A549 (cell line): ENCODE data around the gene KCNH3. TPM values are rescaled to one million over a fixed set of nuclear protein-coding genes. Genes with fewer than 3 reads are reported as not detected.

Experiments used
- ATAC-seq, 2 experiments: fragments of 200-7000 bp in 1 of 2; fragments of >200 bp in 1 of 2; cut with Nextera tagmentation in 1 of 2; cut with Tn5 transposase in 1 of 2; 3 replicates each; pipeline versions ENCODE4 v1.8.0 to v1.9.1; 2018 to 2020; ENCODE audit warnings: mild to moderate bottlenecking in 1 of 2, moderate library complexity in 1 of 2
- CTCF ChIA-PET: fragments of 300-600 bp; sonication (Branson Sonifier 250); formaldehyde crosslinking; extraction: SDS; loops from one replicate; lab custom pipeline; 2021; ENCODE audit warnings: antibody characterized with exemption, inconsistent platforms; lab: Yijun Ruan, JAX
- POLR2A ChIA-PET: fragments of 350-600 bp; formaldehyde crosslinking; extraction: SDS; loops from one replicate; lab custom pipeline; 2021; ENCODE audit warnings: antibody characterized with exemption, inconsistent platforms; lab: Yijun Ruan, JAX
- DNase-seq, 2 experiments: peaks; one replicate each; pipeline versions ENCODE4 v3.0.0 to v3.0.0-alpha.2; 2011 to 2016; ENCODE audit warnings: low read depth in 1 of 2, low spot score in 1 of 2
- FAIRE-seq: peaks from 2 replicates; lab custom pipeline; 2011; peaks lifted over from hg19 to GRCh38; lab: Jason Lieb, UNC
- H3K27ac ChIP-seq, 2 experiments: fragments of >200 bp; sonication (Bioruptor Twin); formaldehyde crosslinking; 3 replicates each; pipeline ENCODE4 v1.5.1; 2016 to 2017
- H3K4me1 ChIP-seq: fragments of >200 bp; sonication (Bioruptor Twin); formaldehyde crosslinking; 3 replicates; pipeline ENCODE4 v1.6.1; 2016
- H3K4me2 ChIP-seq: fragments of >200 bp; sonication (Bioruptor Twin); formaldehyde crosslinking; 3 replicates; pipeline ENCODE4 v1.6.1; 2016
- H3K4me3 ChIP-seq: fragments of >200 bp; sonication (Bioruptor Twin); formaldehyde crosslinking; 3 replicates; pipeline ENCODE4 v1.5.1; 2016
- H3K9me3 ChIP-seq: fragments of >200 bp; sonication (Bioruptor Twin); formaldehyde crosslinking; 3 replicates; pipeline ENCODE4 v1.6.1; 2016
- BHLHE40 ChIP-seq: IDR thresholded peaks from 2 replicates; pipeline ENCODE4 v1.6.1; 2012; ENCODE audit warnings: low read depth, low read length, inconsistent platforms
- CBX2 ChIP-seq: fragments of 200-600 bp; sonication (generic); IDR thresholded peaks from 2 replicates; pipeline ENCODE4 v1.6.1; 2016; ENCODE audit warnings: low read depth, mild to moderate bottlenecking, borderline replicate concordance
- EHMT2 ChIP-seq: fragments of 200-600 bp; sonication (generic); IDR thresholded peaks from 2 replicates; pipeline ENCODE4 v1.6.1; 2016; ENCODE audit warnings: antibody characterized with exemption, low read depth, mild to moderate bottlenecking, moderate library complexity
- EP300 ChIP-seq, 2 experiments: fragments of >200 bp; sonication (Bioruptor Twin); formaldehyde crosslinking; IDR thresholded peaks; 2 replicates in 1 of 2; 3 replicates in 1 of 2; pipeline ENCODE4 v1.6.1; 2016 to 2017
- FOSB ChIP-seq: fragments of 250-450 bp; sonication (Bioruptor Pico); IDR thresholded peaks from 2 replicates; pipeline ENCODE4 v1.5.0; 2020; ENCODE audit warnings: mild to moderate bottlenecking, moderate library complexity
- GATA3 ChIP-seq: IDR thresholded peaks from 2 replicates; pipeline ENCODE4 v1.6.1; 2012; ENCODE audit warnings: borderline replicate concordance
- JUN ChIP-seq, 2 experiments: fragments of >200 bp; sonication (Bioruptor Twin); formaldehyde crosslinking; IDR thresholded peaks; 2 replicates in 1 of 2; 3 replicates in 1 of 2; pipeline ENCODE4 v1.6.1; 2016 to 2017
- JUNB ChIP-seq: fragments of >200 bp; sonication (Bioruptor Twin); formaldehyde crosslinking; IDR thresholded peaks from 2 replicates; pipeline ENCODE4 v1.6.1; 2016
- KDM1A ChIP-seq: fragments of 200-600 bp; sonication (generic); IDR thresholded peaks from 2 replicates; pipeline ENCODE4 v1.6.1; 2016; ENCODE audit warnings: low read depth, mild to moderate bottlenecking
- KDM5A ChIP-seq: fragments of 200-600 bp; sonication (generic); IDR thresholded peaks from 2 replicates; pipeline ENCODE4 v1.6.1; 2016; ENCODE audit warnings: antibody characterized with exemption, mild to moderate bottlenecking
- MAFK ChIP-seq: fragments of 450-650 bp; IDR thresholded peaks from 2 replicates; pipeline ENCODE4 v1.6.1; 2014; ENCODE audit not compliant: partially characterized antibody
- MAZ ChIP-seq: fragments of 150-350 bp; IDR thresholded peaks from 2 replicates; pipeline ENCODE4 v1.6.1; 2014; ENCODE audit warnings: antibody characterized with exemption, low read depth, low read length, borderline replicate concordance
- NPAS2 ChIP-seq: fragments of 250-450 bp; sonication (Bioruptor Pico); IDR thresholded peaks from 2 replicates; pipeline ENCODE4 v1.8.0; 2022; ENCODE audit warnings: mild to moderate bottlenecking, moderate library complexity, borderline replicate concordance
- PHF8 ChIP-seq: fragments of 200-600 bp; sonication (generic); IDR thresholded peaks from 2 replicates; pipeline ENCODE4 v1.6.1; 2016; ENCODE audit warnings: low read depth, mild to moderate bottlenecking, antibody characterized with exemption, moderate library complexity, borderline replicate concordance
- RCOR1 ChIP-seq: fragments of 150-350 bp; IDR thresholded peaks from 2 replicates; pipeline ENCODE4 v1.6.1; 2014; ENCODE audit warnings: antibody characterized with exemption, low read length, low read depth
- RFX5 ChIP-seq: fragments of 450-650 bp; IDR thresholded peaks from 2 replicates; pipeline ENCODE4 v1.7.1; 2014; ENCODE audit warnings: antibody characterized with exemption, mild to moderate bottlenecking, moderate library complexity
- SMC3 ChIP-seq: fragments of >200 bp; sonication (Bioruptor Twin); formaldehyde crosslinking; IDR thresholded peaks from 3 replicates; pipeline ENCODE4 v1.6.1; 2018; ENCODE audit warnings: inconsistent platforms
- ZFP36 ChIP-seq: fragments of 450-650 bp; IDR thresholded peaks from 2 replicates; pipeline ENCODE4 v1.6.1; 2014; ENCODE audit warnings: borderline replicate concordance; ENCODE audit not compliant: partially characterized antibody
- WGBS: methylation state at CpG from one replicate; pipeline ENCODE4 v1.1.6; 2017; ENCODE audit errors: missing lambda C conversion rate; 5-methylcytosine and 5-hydroxymethylcytosine counted together
- polyA plus RNA-seq, 4 experiments: library from polyadenylated mRNA; depleted of rRNA in 3 of 4; stranded (reverse); fragments of >200 nt; fragmentation: RNase III in 1 of 4; extraction: RNeasy Plus Mini Kit Qiagen cat#74134 plus additional on column Dnase treatment in 1 of 4; gene quantifications; 2 replicates in 3 of 4; 3 replicates in 1 of 4; pipeline ENCODE4 v1.2.3, GENCODE V29; 2011 to 2017
- TF ChIP-seq, protein P1 (sequence below): fragments of 450-650 bp; IDR thresholded peaks from 2 replicates; pipeline ENCODE4 v1.6.1; 2014; ENCODE audit warnings: antibody characterized with exemption
- TF ChIP-seq, protein P2 (sequence below): fragments of 250-450 bp; sonication (Bioruptor Pico); IDR thresholded peaks from 2 replicates; pipeline ENCODE4 v1.5.0; 2020; ENCODE audit warnings: low read depth, mild to moderate bottlenecking, moderate library complexity
- TF ChIP-seq, protein P3 (sequence below): fragments of >200 bp; sonication (Bioruptor Twin); formaldehyde crosslinking; IDR thresholded peaks from 2 replicates; pipeline ENCODE4 v1.6.1; 2016
- TF ChIP-seq, protein P4 (sequence below): fragments of 200-600 bp; sonication (generic); IDR thresholded peaks from 2 replicates; pipeline ENCODE4 v1.6.1; 2016; ENCODE audit warnings: antibody characterized with exemption, mild to moderate bottlenecking, moderate library complexity

KCNH3 gene
- polyA plus RNA-seq, 2 of the 4 experiments (the other 2 are of a cell fraction) = 1.0 to 2.2 TPM

DNA sequence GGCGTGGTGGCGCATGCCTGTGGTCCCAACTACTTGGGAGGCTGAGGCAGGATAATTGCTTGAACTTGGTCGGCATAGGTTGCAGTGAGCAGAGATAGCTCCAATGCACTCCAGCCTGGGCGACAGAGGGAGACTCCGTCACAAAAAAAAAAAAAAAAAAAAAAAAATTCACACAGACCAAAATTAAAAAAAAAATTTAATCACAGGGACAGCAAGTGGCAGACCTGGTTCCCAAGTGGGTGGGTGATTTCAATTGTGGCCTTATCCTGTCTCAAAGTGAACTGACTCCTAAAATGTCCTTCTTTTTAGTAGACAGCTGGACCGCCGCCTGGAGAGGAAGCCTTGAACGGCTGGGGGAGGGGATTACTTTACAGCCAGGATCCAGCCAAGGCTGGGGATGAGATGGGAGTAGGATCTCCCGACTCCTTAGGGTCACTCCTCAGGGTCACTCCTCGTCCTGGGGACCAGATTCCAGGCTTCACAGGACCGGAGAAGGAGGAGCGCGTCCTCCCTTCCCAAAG lies 1.5 kb upstream of the KCNH3 start:
- H3K4me2 ChIP-seq = peak overlapping the region; percentile 92
- WGBS = 78% methylated on average over 13 of the region's 13 CpGs
- no peak for DNase-seq
- H3K27ac ChIP-seq = peak overlapping the region; percentile 65 to 91; a peak in 4 of 6 replicates
- no peak for FAIRE-seq
- CTCF ChIA-PET = interaction anchor here (0.6 to 9.1 kb wide), 13 partner anchors 9 to 200 kb away, joined by 3 to 63 read pairs (median 6); partner anchors contain the start of gene C1QL4
- peaks cover 32% of the 10 kb centered on the region for H3K4me1 ChIP-seq
- ATAC-seq = no peak
- POLR2A ChIA-PET = interaction anchor here (1.2 kb wide), 1 partner anchor 204 kb away, joined by 6 read pairs; the partner anchor contains the start of gene TMBIM6
- H3K9me3 ChIP-seq = no peaks in the 10 kb centered on the region
- TF ChIP-seq SMC3 (no peak), KDM5A (no peak), PHF8 (no peak), RCOR1 (no peak), JUN (IDR thresholded peaks at IDR 0.05) (no peak), MAZ (no peak), ZFP36 (no peak), CBX2 (no peak), RFX5 (no peak), EP300 (IDR thresholded peaks at IDR 0.05) (no peak), GATA3 (no peak), BHLHE40 (no peak)
- TF ChIP-seq, protein P1, sequence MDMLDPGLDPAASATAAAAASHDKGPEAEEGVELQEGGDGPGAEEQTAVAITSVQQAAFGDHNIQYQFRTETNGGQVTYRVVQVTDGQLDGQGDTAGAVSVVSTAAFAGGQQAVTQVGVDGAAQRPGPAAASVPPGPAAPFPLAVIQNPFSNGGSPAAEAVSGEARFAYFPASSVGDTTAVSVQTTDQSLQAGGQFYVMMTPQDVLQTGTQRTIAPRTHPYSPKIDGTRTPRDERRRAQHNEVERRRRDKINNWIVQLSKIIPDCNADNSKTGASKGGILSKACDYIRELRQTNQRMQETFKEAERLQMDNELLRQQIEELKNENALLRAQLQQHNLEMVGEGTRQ = no peak
- TF ChIP-seq, protein P2, sequence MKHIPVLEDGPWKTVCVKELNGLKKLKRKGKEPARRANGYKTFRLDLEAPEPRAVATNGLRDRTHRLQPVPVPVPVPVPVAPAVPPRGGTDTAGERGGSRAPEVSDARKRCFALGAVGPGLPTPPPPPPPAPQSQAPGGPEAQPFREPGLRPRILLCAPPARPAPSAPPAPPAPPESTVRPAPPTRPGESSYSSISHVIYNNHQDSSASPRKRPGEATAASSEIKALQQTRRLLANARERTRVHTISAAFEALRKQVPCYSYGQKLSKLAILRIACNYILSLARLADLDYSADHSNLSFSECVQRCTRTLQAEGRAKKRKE (CRISPR knock-in tag) = no peak
- TF ChIP-seq, protein P3, sequence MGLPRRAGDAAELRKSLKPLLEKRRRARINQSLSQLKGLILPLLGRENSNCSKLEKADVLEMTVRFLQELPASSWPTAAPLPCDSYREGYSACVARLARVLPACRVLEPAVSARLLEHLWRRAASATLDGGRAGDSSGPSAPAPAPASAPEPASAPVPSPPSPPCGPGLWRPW = no peak
- H3K4me3 ChIP-seq = peak overlapping the region; percentile 76

DNA sequence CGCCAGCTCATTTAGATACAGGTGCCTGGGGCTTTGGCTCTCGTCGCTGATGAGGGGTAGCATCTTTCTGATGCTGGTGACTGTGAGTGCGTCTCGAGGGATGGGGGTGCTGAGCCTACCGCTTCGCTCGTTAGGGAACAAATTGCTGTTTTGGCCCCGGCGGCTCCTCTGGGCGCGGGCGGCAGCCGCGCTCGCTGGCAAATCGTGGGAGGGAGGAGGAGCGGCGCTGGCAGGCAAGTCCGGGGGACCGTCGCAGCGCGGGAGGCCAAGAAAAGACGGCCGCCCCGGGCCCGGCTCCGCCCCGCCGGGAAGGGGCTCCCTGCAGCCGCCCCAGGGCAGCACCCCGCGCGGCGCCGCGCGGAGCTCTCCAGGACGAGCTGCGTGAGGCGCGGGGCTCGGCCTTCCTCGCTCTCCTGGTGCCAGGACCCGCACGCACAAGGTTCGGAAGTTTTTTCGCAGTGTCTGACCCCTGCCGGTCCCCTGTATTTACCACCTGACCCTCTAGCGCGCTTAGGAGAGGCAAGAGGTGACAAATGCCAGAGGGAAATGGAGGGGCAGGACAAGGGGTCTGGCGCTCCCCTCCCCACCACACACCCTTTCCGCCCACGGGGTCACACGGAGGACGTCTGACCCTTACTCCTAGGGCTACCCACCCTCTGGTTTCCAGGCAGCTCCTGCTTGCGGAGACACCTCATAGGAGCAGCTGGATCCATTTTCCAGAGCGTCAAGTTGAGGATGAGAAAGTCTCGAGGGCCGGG lies 899 bp upstream of the KCNH3 start:
- ATAC-seq (peak; percentile 40 to 60), FAIRE-seq (no peak), DNase-seq (peak in 1 of 2 experiments; percentile 48)
- 8% methylated on average over 49 of the region's 61 CpGs for WGBS
- peak overlapping the region; percentile 65 to 91; a peak in 5 of 6 replicates for H3K27ac ChIP-seq
- no peaks in the 10 kb centered on the region for H3K9me3 ChIP-seq
- H3K4me2 ChIP-seq = peak overlapping the region; percentile 92
- ChIA-PET CTCF (interaction anchor here (1.2 to 9.1 kb wide), 14 partner anchors 10 to 206 kb away, joined by 4 to 63 read pairs (median 7); partner anchors contain the start of gene C1QL4), POLR2A (interaction anchor here (1.2 to 1.7 kb wide), 2 partner anchors 171 to 203 kb away, joined by 6 read pairs; partner anchors contain the start of genes SPATS2 and TMBIM6)
- H3K4me1 ChIP-seq = peaks cover 32% of the 10 kb centered on the region
- TF ChIP-seq, protein P4, sequence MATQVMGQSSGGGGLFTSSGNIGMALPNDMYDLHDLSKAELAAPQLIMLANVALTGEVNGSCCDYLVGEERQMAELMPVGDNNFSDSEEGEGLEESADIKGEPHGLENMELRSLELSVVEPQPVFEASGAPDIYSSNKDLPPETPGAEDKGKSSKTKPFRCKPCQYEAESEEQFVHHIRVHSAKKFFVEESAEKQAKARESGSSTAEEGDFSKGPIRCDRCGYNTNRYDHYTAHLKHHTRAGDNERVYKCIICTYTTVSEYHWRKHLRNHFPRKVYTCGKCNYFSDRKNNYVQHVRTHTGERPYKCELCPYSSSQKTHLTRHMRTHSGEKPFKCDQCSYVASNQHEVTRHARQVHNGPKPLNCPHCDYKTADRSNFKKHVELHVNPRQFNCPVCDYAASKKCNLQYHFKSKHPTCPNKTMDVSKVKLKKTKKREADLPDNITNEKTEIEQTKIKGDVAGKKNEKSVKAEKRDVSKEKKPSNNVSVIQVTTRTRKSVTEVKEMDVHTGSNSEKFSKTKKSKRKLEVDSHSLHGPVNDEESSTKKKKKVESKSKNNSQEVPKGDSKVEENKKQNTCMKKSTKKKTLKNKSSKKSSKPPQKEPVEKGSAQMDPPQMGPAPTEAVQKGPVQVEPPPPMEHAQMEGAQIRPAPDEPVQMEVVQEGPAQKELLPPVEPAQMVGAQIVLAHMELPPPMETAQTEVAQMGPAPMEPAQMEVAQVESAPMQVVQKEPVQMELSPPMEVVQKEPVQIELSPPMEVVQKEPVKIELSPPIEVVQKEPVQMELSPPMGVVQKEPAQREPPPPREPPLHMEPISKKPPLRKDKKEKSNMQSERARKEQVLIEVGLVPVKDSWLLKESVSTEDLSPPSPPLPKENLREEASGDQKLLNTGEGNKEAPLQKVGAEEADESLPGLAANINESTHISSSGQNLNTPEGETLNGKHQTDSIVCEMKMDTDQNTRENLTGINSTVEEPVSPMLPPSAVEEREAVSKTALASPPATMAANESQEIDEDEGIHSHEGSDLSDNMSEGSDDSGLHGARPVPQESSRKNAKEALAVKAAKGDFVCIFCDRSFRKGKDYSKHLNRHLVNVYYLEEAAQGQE = no peak
- TF ChIP-seq EHMT2 (no peak), RCOR1 (no peak), MAFK (no peak), JUNB (no peak), KDM1A (no peak), NPAS2 (no peak), FOSB (CRISPR knock-in tag) (no peak)
- TF ChIP-seq, all 56 proteins: peak for 0
- H3K4me3 ChIP-seq = peak overlapping the region; percentile 76
